GM23338 (cell line): Measurements from ENCODE around the gene ARHGEF10L. TPM values are rescaled to one million over a fixed set of nuclear protein-coding genes. Genes with fewer than 3 reads are reported as not detected.

Source experiments
- ATAC-seq: fragments of 200-7000 bp; cut with Tn5 transposase; 3 replicates; pipeline ENCODE4 v1.9.1; 2020
- DNase-seq: peaks from one replicate; pipeline ENCODE4 v3.0.0-alpha.2; 2015; ENCODE audit warnings: low spot score
- H2AFZ ChIP-seq: fragments of 200-600 bp; sonication (generic); 2 replicates; pipeline ENCODE4 v1.8.0; 2016; ENCODE audit warnings: antibody characterized with exemption, mild to moderate bottlenecking, moderate library complexity
- H3F3A ChIP-seq: fragments of 200-600 bp; sonication (generic); replicated peaks from 2 replicates; pipeline ENCODE4 v1.8.0; 2017; ENCODE audit warnings: antibody characterized with exemption, mixed run types, low read depth
- H3K27ac ChIP-seq: fragments of 200-600 bp; sonication (generic); 2 replicates; pipeline ENCODE4 v1.6.1; 2016; ENCODE audit warnings: low read depth
- H3K27me3 ChIP-seq: fragments of 200-600 bp; sonication (generic); 2 replicates; pipeline ENCODE4 v1.8.0; 2016; ENCODE audit warnings: mild to moderate bottlenecking, mixed run types, moderate library complexity; ENCODE audit not compliant: insufficient read depth
- H3K36me3 ChIP-seq: fragments of 200-600 bp; sonication (generic); 2 replicates; pipeline ENCODE4 v1.8.0; 2016; ENCODE audit warnings: mild to moderate bottlenecking; ENCODE audit not compliant: insufficient read depth
- H3K4me1 ChIP-seq: fragments of 200-600 bp; sonication (generic); 2 replicates; pipeline ENCODE4 v1.8.0; 2016; ENCODE audit warnings: mild to moderate bottlenecking, moderate library complexity; ENCODE audit not compliant: insufficient read depth
- H3K4me2 ChIP-seq: fragments of 200-600 bp; sonication (generic); 2 replicates; pipeline ENCODE4 v1.7.1; 2017; ENCODE audit warnings: mixed run types
- H3K4me3 ChIP-seq: fragments of 200-600 bp; sonication (generic); 2 replicates; pipeline ENCODE4 v1.6.1; 2016; ENCODE audit warnings: mixed run types
- H3K79me2 ChIP-seq: fragments of 200-600 bp; sonication (generic); replicated peaks from 2 replicates; pipeline ENCODE4 v1.8.0; 2017; ENCODE audit warnings: mild to moderate bottlenecking; ENCODE audit not compliant: insufficient read depth
- H3K9me2 ChIP-seq: fragments of 200-600 bp; sonication (generic); 2 replicates; pipeline ENCODE4 v1.8.0; 2017; ENCODE audit not compliant: insufficient read depth
- H4K20me1 ChIP-seq: fragments of 200-600 bp; sonication (generic); replicated peaks from 2 replicates; pipeline ENCODE4 v1.8.0; 2017; ENCODE audit warnings: mild to moderate bottlenecking; ENCODE audit not compliant: insufficient read depth
- H3K27ac Mint-ChIP-seq: 2 replicates; pipeline ENCODE4 v1.8.0; 2020; ENCODE audit warnings: inconsistent platforms, mild to moderate bottlenecking, moderate library complexity, mixed read lengths
- H3K27me3 Mint-ChIP-seq: 3 replicates; pipeline ENCODE4 v1.8.0; 2022; ENCODE audit warnings: low read depth, mild to moderate bottlenecking, moderate library complexity, mixed read lengths, inconsistent platforms; ENCODE audit not compliant: insufficient read depth, poor library complexity
- H3K36me3 Mint-ChIP-seq: 3 replicates; pipeline ENCODE4 v1.8.0; 2021; ENCODE audit warnings: low read depth, mild to moderate bottlenecking, inconsistent platforms, moderate library complexity, mixed read lengths
- H3K4me1 Mint-ChIP-seq: 3 replicates; pipeline ENCODE4 v1.8.0; 2020; ENCODE audit warnings: mild to moderate bottlenecking, inconsistent platforms, mixed read lengths
- H3K4me3 Mint-ChIP-seq: 3 replicates; pipeline ENCODE4 v1.8.0; 2021; ENCODE audit warnings: moderate library complexity, mild to moderate bottlenecking, inconsistent platforms, mixed read lengths
- H3K9me3 Mint-ChIP-seq: 3 replicates; pipeline ENCODE4 v1.8.0; 2020; ENCODE audit warnings: moderate library complexity, mild to moderate bottlenecking, inconsistent platforms, mixed read lengths
- CREB1 ChIP-seq: fragments of 250-450 bp; sonication (Bioruptor Pico); IDR thresholded peaks from 2 replicates; pipeline ENCODE4 v1.5.0; 2020; ENCODE audit warnings: low read depth, mild to moderate bottlenecking, moderate library complexity
- EZH2 ChIP-seq: fragments of 200-600 bp; sonication (generic); IDR thresholded peaks from one replicate; pipeline ENCODE4 v1.8.0; 2017; ENCODE audit warnings: antibody characterized with exemption, mild to moderate bottlenecking, low read depth; ENCODE audit not compliant: unreplicated experiment
- EZH2phosphoT487 ChIP-seq: fragments of 200-600 bp; sonication (generic); IDR thresholded peaks from one replicate; pipeline ENCODE4 v1.8.1; 2018; ENCODE audit warnings: antibody characterized with exemption; ENCODE audit not compliant: unreplicated experiment
- JUNB ChIP-seq: IDR thresholded peaks from one replicate; pipeline ENCODE4 v1.6.1; 2016; ENCODE audit warnings: antibody characterized with exemption; ENCODE audit not compliant: unreplicated experiment
- NANOG ChIP-seq: IDR thresholded peaks from 2 replicates; pipeline ENCODE4 v1.6.1; 2016; ENCODE audit warnings: antibody characterized with exemption, borderline replicate concordance
- STAT1 ChIP-seq: IDR thresholded peaks from one replicate; pipeline ENCODE4 v1.6.1; 2016; ENCODE audit warnings: antibody characterized with exemption; ENCODE audit not compliant: unreplicated experiment
- ZNF114 ChIP-seq: fragments of 250-450 bp; sonication (Bioruptor Pico); IDR thresholded peaks from 2 replicates; pipeline ENCODE4 v1.5.0; 2020; ENCODE audit warnings: mild to moderate bottlenecking, moderate library complexity
- ZNF331 ChIP-seq: fragments of 250-450 bp; sonication (Bioruptor Pico); IDR thresholded peaks from 2 replicates; pipeline ENCODE4 v1.5.0; 2020; ENCODE audit warnings: low read depth, mild to moderate bottlenecking, moderate library complexity
- polyA plus RNA-seq: library from polyadenylated mRNA; unstranded; fragments of >200 nt; fragmentation: Nextera tagmentation; extraction: Ambion mirVana; gene quantifications from 2 replicates; pipeline ENCODE4 v1.2.1, GENCODE V29; 2016
- total RNA-seq: library from RNA; depleted of rRNA; stranded (reverse); fragments of >200 nt; shearing (Covaris generic); gene quantifications from 2 replicates; pipeline ENCODE4 v1.2.3, GENCODE V29; 2014
- TF ChIP-seq, protein P1 (sequence below), 2 experiments: fragments of 200-600 bp in 1 of 2; sonication (generic) in 1 of 2; conservative IDR thresholded peaks; 2 replicates each; pipeline versions ENCODE4 v1.5.1 to v1.6.1; 2016 to 2017; ENCODE audit warnings: antibody characterized with exemption in 2 of 2, low read depth in 2 of 2, mild to moderate bottlenecking in 2 of 2, moderate library complexity in 1 of 2

ARHGEF10L gene
- total and polyA plus RNA-seq, 2 experiments from 2014 or later: 12.1 to 46.8 TPM

GRCh38 chr1:17630048-17630830 lies 90.7 kb downstream of the ARHGEF10L start:
- Mint-ChIP-seq H3K4me3 (no peak overlapping the region), H3K36me3 (peaks cover 43% of the 10 kb centered on the region), H3K27me3 (peaks cover 6% of the 10 kb centered on the region), H3K27ac (no peak overlapping the region), H3K4me1 (peaks cover 9% of the 10 kb centered on the region), H3K9me3 (no peaks in the 10 kb centered on the region)
- Histone ChIP-seq H2AFZ (no peak overlapping the region), H4K20me1 (no peaks in the 10 kb centered on the region), H3K27me3 (no peaks in the 10 kb centered on the region), H3K79me2 (no peaks in the 10 kb centered on the region), H3F3A (no peaks in the 10 kb centered on the region), H3K36me3 (peaks cover 11% of the 10 kb centered on the region), H3K4me3 (no peak overlapping the region), H3K9me2 (no peaks in the 10 kb centered on the region), H3K27ac (peak overlapping the region; percentile 45; the same call in 1 of the 2 replicates), H3K4me2 (no peak overlapping the region), H3K4me1 (no peaks in the 10 kb centered on the region)
- DNase-seq: no peak
- TF ChIP-seq, protein P1, sequence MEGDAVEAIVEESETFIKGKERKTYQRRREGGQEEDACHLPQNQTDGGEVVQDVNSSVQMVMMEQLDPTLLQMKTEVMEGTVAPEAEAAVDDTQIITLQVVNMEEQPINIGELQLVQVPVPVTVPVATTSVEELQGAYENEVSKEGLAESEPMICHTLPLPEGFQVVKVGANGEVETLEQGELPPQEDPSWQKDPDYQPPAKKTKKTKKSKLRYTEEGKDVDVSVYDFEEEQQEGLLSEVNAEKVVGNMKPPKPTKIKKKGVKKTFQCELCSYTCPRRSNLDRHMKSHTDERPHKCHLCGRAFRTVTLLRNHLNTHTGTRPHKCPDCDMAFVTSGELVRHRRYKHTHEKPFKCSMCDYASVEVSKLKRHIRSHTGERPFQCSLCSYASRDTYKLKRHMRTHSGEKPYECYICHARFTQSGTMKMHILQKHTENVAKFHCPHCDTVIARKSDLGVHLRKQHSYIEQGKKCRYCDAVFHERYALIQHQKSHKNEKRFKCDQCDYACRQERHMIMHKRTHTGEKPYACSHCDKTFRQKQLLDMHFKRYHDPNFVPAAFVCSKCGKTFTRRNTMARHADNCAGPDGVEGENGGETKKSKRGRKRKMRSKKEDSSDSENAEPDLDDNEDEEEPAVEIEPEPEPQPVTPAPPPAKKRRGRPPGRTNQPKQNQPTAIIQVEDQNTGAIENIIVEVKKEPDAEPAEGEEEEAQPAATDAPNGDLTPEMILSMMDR (conservative IDR thresholded peaks at IDR 0.05; ENCODE audit: low read depth in 2 of 2): no peak
- TF ChIP-seq EZH2 (no peak), NANOG (no peak), EZH2phosphoT487 (no peak), STAT1 (no peak), CREB1 (CRISPR knock-in tag) (no peak), ZNF114 (CRISPR knock-in tag) (no peak), JUNB (no peak)
- no peak for ATAC-seq

DNA sequence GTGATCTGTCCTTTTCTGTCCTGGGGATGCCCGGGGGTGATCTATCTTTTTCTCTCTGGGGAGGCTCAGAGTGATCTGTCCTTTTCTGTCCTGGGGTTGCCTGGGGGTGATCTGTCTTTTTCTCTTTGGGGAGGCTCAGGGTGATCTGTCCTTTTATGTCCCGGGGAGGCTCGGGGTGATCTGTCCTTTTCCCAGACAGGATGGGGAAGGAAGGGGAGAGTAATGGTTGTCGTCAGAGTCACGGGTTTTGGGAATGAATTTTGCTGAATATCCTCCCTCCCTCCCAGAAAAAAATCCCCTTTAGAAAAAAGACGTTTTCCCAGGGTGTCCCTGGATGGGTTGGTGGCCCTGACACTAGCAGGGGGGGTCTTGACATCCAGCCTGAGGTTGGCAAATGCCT lies 91.5 kb downstream of the ARHGEF10L start:
- ATAC-seq (no peak), DNase-seq (no peak)
- no peaks in the 10 kb centered on the region for H3K79me2 ChIP-seq
- H3K9me2 ChIP-seq: no peaks in the 10 kb centered on the region
- H3K4me3 ChIP-seq: no peak overlapping the region
- no peak overlapping the region for H3K4me3 Mint-ChIP-seq
- peaks cover 50% of the 10 kb centered on the region for H3K36me3 Mint-ChIP-seq
- peaks cover 11% of the 10 kb centered on the region for H3K36me3 ChIP-seq
- no peaks in the 10 kb centered on the region for H3K27me3 ChIP-seq
- H3K27ac Mint-ChIP-seq: peak overlapping the region; percentile 24; the same call in 1 of the 2 replicates
- TF ChIP-seq JUNB (no peak), ZNF331 (CRISPR knock-in tag) (no peak)
- no peak overlapping the region for H3K4me2 ChIP-seq
- no peak overlapping the region for H2AFZ ChIP-seq
- no peaks in the 10 kb centered on the region for H3F3A ChIP-seq
- H3K9me3 Mint-ChIP-seq: no peaks in the 10 kb centered on the region
- no peaks in the 10 kb centered on the region for H4K20me1 ChIP-seq
- no peak overlapping the region for H3K27ac ChIP-seq
- peaks cover 10% of the 10 kb centered on the region for H3K4me1 Mint-ChIP-seq
- peaks cover 6% of the 10 kb centered on the region for H3K27me3 Mint-ChIP-seq
- H3K4me1 ChIP-seq: no peaks in the 10 kb centered on the region
